ENCODE measurements around the gene VGLL4. TPM values are rescaled to one million over a fixed set of nuclear protein-coding genes. Genes with fewer than 3 reads are reported as not detected.

The VGLL4 gene
- total RNA-seq, 1 donor from 2014 or later: 82.6 TPM

GRCh38 chr3:11609481-11609880 lies 34.2 kb downstream of the VGLL4 start:
- H3K4me2 ChIP-seq: no peak overlapping the region
- peak overlapping the region; percentile 89 for H3K27ac Mint-ChIP-seq
- H3K4me1 ChIP-seq: peaks cover 68% of the 10 kb centered on the region

GRCh38 chr3:11607816-11608215 lies 35.9 kb downstream of the VGLL4 start:
- Histone ChIP-seq H3K4me1 (peaks cover 67% of the 10 kb centered on the region), H3K36me3 (no peaks in the 10 kb centered on the region), H3K9me3 (ENCODE audit: low read depth) (no peaks in the 10 kb centered on the region), H3F3A (ENCODE audit: low read depth) (peaks cover 23% of the 10 kb centered on the region), H2AFZ (replicated peaks) (no peak overlapping the region), H3K4me3 (no peak overlapping the region), H3K4me2 (no peak overlapping the region), H3K79me2 (ENCODE audit: low read depth) (peaks cover 96% of the 10 kb centered on the region), H3K27me3 (no peaks in the 10 kb centered on the region), H3K27ac (no peak overlapping the region), H3K9ac (no peak overlapping the region), H4K20me1 (ENCODE audit: low read depth) (peaks cover 94% of the 10 kb centered on the region)
- Mint-ChIP-seq H3K4me3 (no peak overlapping the region), H3K9me3 (no peaks in the 10 kb centered on the region), H3K27me3 (ENCODE audit: insufficient read depth, low read depth) (peaks cover 2% of the 10 kb centered on the region), H3K36me3 (peaks cover 28% of the 10 kb centered on the region), H3K4me1 (peaks cover 91% of the 10 kb centered on the region), H3K27ac (no peak overlapping the region)
- DNase-seq (ENCODE audit: low spot score): no peak
- no peak for TF ChIP-seq EZH2phosphoT487 (IDR thresholded peaks at IDR 0.05)
- TF ChIP-seq EZH2 (IDR thresholded peaks at IDR 0.05): no peak

More at GRCh38 chr3:11609481-11609880, 34.2 kb downstream of the VGLL4 start:
- peaks cover 96% of the 10 kb centered on the region for H3K79me2 ChIP-seq (ENCODE audit: low read depth)
- Mint-ChIP-seq H3K4me3 (peak overlapping the region; percentile 84), H3K4me1 (peaks cover 91% of the 10 kb centered on the region), H3K36me3 (peaks cover 35% of the 10 kb centered on the region), H3K27me3 (ENCODE audit: insufficient read depth, low read depth) (peaks cover 7% of the 10 kb centered on the region), H3K9me3 (no peaks in the 10 kb centered on the region)
- H3K9me3 ChIP-seq (ENCODE audit: low read depth): no peaks in the 10 kb centered on the region
- H2AFZ ChIP-seq (replicated peaks): no peak overlapping the region
- H3K9ac ChIP-seq: no peak overlapping the region
- no peak overlapping the region for H3K27ac ChIP-seq
- peaks cover 23% of the 10 kb centered on the region for H3F3A ChIP-seq (ENCODE audit: low read depth)
- DNase-seq (ENCODE audit: low spot score): no peak
- H3K4me3 ChIP-seq: no peak overlapping the region
- H3K36me3 ChIP-seq: no peaks in the 10 kb centered on the region
- TF ChIP-seq EZH2 (IDR thresholded peaks at IDR 0.05): no peak
- TF ChIP-seq EZH2phosphoT487 (IDR thresholded peaks at IDR 0.05): no peak
- TF ChIP-seq CTCF (IDR thresholded peaks at IDR 0.05): no peak
- peaks cover 94% of the 10 kb centered on the region for H4K20me1 ChIP-seq (ENCODE audit: low read depth)
- no peaks in the 10 kb centered on the region for H3K27me3 ChIP-seq

- Mint-ChIP-seq H3K4me3 (no peak overlapping the region), H3K9me3 (no peaks in the 10 kb centered on the region), H3K27me3 (ENCODE audit: insufficient read depth, low read depth) (peaks cover 2% of the 10 kb centered on the region), H3K36me3 (peaks cover 24% of the 10 kb centered on the region), H3K4me1 (peaks cover 91% of the 10 kb centered on the region), H3K27ac (no peak overlapping the region)
- no peak overlapping the region for H3K4me2 ChIP-seq
- no peak overlapping the region for H2AFZ ChIP-seq (replicated peaks)
- H4K20me1 ChIP-seq (ENCODE audit: low read depth): peaks cover 94% of the 10 kb centered on the region
- H3K4me1 ChIP-seq: peaks cover 67% of the 10 kb centered on the region
- H3K79me2 ChIP-seq (ENCODE audit: low read depth): peaks cover 96% of the 10 kb centered on the region
- H3K36me3 ChIP-seq: no peaks in the 10 kb centered on the region
- H3K9me3 ChIP-seq (ENCODE audit: low read depth): no peaks in the 10 kb centered on the region
- peaks cover 21% of the 10 kb centered on the region for H3F3A ChIP-seq (ENCODE audit: low read depth)
- no peak overlapping the region for H3K4me3 ChIP-seq
- no peak for TF ChIP-seq CTCF (IDR thresholded peaks at IDR 0.05)
- no peak for TF ChIP-seq EZH2 (IDR thresholded peaks at IDR 0.05)
- no peak for TF ChIP-seq EZH2phosphoT487 (IDR thresholded peaks at IDR 0.05)
- H3K27ac ChIP-seq: no peak overlapping the region
- H3K27me3 ChIP-seq: no peaks in the 10 kb centered on the region
- H3K9ac ChIP-seq: no peak overlapping the region
- DNase-seq (ENCODE audit: low spot score): no peak
Observed at GRCh38 chr3:11606865-11607440, 36.8 kb downstream of the VGLL4 start.

GRCh38 chr3:11606090-11606784 lies 37.5 kb downstream of the VGLL4 start:
- Histone ChIP-seq H4K20me1 (ENCODE audit: low read depth) (peaks cover 94% of the 10 kb centered on the region), H3K36me3 (no peaks in the 10 kb centered on the region), H3K79me2 (ENCODE audit: low read depth) (peaks cover 96% of the 10 kb centered on the region), H3K9ac (no peak overlapping the region), H3K4me2 (no peak overlapping the region), H3K9me3 (ENCODE audit: low read depth) (no peaks in the 10 kb centered on the region), H3K27ac (no peak overlapping the region), H3K27me3 (no peaks in the 10 kb centered on the region), H2AFZ (replicated peaks) (no peak overlapping the region), H3K4me3 (no peak overlapping the region), H3K4me1 (peaks cover 67% of the 10 kb centered on the region), H3F3A (ENCODE audit: low read depth) (peaks cover 19% of the 10 kb centered on the region)
- peaks cover 2% of the 10 kb centered on the region for H3K27me3 Mint-ChIP-seq (ENCODE audit: insufficient read depth, low read depth)
- peaks cover 91% of the 10 kb centered on the region for H3K4me1 Mint-ChIP-seq
- H3K9me3 Mint-ChIP-seq: no peaks in the 10 kb centered on the region
- TF ChIP-seq EZH2 (IDR thresholded peaks at IDR 0.05): no peak
- DNase-seq (ENCODE audit: low spot score): no peak
- H3K36me3 Mint-ChIP-seq: peaks cover 24% of the 10 kb centered on the region
- no peak overlapping the region for H3K4me3 Mint-ChIP-seq
- H3K27ac Mint-ChIP-seq: no peak overlapping the region

Measured in neural progenitor cell (in vitro differentiated cells).